Fibroblast of villous mesenchyme (primary cell): ENCODE results near the gene MTRF1. TPM values are rescaled to one million over a fixed set of nuclear protein-coding genes. Genes with fewer than 3 reads are reported as not detected.

Source experiments
- DNase-seq: peaks from one replicate; pipeline ENCODE4 v3.0.0-alpha.2; 2010; ENCODE audit warnings: low read depth
- H3K4me3 ChIP-seq: 2 replicates; pipeline ENCODE4 v1.5.1; 2011; ENCODE audit warnings: low read depth, mild to moderate bottlenecking, low read length
- total RNA-seq: library from RNA; depleted of rRNA; stranded (reverse); fragments of >200 nt; gene quantifications from 2 replicates; pipeline ENCODE4 v1.2.3, GENCODE V29; 2012
- TF ChIP-seq, protein P1 (sequence below): IDR thresholded peaks from 2 replicates; pipeline ENCODE4 v1.5.1; 2012; ENCODE audit warnings: low read depth, mild to moderate bottlenecking, low read length; ENCODE audit not compliant: insufficient read depth

MTRF1 gene
- total RNA-seq, 1 donor: 16.4 TPM

DNA sequence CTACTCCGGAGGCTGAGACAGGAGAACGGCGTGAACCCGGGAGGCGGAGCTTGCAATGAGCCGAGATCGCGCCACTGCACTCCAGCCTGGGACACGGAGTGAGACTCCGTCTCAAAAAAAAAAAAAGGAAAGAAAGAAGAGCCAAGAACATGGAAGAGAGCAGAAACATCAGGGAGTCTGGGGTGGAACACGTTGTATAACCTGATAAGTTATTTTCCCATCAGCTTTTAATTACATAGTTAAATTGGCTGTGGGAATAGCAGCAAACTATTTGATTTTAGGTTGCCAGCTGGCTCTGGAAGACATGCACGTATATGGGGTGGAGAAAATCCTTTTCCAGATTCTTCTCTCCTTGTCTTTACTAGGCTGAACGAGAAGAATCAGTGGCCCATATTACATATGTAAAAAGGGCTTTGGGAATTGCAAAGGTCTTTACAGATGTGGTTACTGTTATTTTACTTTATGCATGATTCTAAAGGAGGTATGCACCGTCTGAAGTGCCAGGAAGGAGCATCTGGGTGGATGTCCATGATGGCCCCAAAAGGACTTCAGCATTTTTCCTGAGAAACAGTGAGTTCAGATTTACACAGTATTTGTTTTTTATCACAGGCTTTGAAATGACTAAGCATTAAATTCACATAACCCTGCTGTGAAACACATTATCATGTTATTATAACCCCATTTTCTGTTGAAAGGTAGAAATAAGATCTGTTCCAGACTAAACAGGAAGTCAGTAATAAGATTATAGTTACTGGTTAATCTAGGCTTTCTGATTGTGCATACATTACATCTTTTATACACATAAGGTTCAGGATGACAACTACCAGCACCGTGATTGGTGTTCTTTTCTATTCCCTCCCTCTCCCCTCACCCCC is 43.1 kb upstream of the MTRF1 start:
- DNase-seq: peak; percentile 43
- peak overlapping the region; percentile 19 for H3K4me3 ChIP-seq
- TF ChIP-seq, protein P1, sequence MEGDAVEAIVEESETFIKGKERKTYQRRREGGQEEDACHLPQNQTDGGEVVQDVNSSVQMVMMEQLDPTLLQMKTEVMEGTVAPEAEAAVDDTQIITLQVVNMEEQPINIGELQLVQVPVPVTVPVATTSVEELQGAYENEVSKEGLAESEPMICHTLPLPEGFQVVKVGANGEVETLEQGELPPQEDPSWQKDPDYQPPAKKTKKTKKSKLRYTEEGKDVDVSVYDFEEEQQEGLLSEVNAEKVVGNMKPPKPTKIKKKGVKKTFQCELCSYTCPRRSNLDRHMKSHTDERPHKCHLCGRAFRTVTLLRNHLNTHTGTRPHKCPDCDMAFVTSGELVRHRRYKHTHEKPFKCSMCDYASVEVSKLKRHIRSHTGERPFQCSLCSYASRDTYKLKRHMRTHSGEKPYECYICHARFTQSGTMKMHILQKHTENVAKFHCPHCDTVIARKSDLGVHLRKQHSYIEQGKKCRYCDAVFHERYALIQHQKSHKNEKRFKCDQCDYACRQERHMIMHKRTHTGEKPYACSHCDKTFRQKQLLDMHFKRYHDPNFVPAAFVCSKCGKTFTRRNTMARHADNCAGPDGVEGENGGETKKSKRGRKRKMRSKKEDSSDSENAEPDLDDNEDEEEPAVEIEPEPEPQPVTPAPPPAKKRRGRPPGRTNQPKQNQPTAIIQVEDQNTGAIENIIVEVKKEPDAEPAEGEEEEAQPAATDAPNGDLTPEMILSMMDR: no peak

DNA sequence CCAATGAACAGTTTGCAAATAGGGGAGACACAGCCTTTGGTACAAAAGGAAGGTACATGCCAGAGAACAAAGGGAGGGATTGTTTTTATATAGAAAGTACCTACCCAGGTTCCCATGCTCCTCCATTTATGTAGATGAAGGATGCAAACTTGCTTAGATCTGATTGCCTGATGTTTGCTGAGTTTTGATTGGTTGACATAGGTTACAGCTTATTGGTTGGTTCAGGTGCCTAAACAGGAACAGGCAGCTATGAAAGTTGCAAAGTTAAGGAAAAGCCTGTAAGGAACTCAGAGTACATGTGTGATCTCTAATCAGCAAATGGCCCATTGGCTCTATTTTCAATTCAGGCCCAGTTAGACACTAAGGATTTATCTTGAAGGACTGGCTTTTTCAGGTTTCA is 41.2 kb upstream of the MTRF1 start:
- no peak overlapping the region for H3K4me3 ChIP-seq
- no peak for DNase-seq
- TF ChIP-seq, protein P1: no peak

DNA sequence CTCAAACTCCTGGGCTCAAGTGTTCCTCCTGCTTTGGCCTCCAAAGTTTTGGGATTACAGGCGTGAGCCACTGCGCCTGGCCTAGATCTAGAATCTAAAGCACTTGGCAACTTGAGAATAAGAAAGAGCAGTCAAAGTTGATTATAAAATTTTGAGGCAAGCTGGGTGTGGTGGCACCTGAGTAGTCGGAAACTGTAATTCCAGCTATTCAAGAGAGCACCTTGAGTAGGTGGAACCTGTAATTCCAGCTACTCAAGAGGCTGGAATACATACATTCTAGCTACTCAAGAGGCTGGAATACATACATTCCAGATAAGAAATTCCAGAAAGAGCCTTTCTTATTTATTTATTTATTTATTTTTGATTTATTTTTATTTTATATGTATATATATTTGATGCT is 39.4 kb upstream of the MTRF1 start:
- TF ChIP-seq, protein P1: no peak
- no peak for DNase-seq
- no peak overlapping the region for H3K4me3 ChIP-seq

DNA sequence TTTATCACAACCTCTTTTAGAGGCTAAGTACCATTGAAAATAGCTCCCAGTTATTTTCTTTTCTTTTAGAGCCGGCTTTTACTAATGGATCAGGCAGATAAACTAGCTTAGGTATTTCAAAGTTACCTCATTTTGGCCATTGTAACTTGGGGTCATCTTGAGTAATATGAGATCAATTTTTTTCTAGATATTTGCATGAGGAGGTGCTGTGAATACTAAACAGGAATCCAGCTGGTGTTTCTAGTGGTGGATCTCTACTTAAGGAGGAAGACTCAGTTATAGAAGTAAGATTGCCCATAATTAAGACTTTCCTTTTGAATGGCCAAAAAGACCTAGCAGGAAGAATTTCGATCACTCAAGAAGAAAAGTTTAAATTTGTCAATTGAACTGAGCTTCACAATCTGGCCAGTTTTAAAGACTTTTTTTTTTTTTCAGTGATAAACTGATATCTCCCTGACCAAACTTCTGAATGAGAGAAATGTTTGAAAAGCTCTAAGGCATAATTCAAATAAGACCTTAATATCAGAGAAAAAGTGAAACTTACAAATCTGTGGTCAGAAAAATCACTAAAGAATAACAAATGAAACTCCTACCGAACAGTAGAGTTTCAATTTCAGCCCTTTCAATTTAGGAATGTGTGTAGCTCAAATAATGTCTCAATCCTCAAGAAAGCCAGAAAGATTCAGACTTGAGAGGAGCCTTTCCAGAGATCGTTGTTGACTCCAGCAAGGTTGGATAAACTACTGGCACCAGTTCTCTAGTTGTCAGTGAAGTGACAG is 36.1 kb upstream of the MTRF1 start:
- DNase-seq: no peak
- TF ChIP-seq, protein P1: no peak
- no peak overlapping the region for H3K4me3 ChIP-seq

DNA sequence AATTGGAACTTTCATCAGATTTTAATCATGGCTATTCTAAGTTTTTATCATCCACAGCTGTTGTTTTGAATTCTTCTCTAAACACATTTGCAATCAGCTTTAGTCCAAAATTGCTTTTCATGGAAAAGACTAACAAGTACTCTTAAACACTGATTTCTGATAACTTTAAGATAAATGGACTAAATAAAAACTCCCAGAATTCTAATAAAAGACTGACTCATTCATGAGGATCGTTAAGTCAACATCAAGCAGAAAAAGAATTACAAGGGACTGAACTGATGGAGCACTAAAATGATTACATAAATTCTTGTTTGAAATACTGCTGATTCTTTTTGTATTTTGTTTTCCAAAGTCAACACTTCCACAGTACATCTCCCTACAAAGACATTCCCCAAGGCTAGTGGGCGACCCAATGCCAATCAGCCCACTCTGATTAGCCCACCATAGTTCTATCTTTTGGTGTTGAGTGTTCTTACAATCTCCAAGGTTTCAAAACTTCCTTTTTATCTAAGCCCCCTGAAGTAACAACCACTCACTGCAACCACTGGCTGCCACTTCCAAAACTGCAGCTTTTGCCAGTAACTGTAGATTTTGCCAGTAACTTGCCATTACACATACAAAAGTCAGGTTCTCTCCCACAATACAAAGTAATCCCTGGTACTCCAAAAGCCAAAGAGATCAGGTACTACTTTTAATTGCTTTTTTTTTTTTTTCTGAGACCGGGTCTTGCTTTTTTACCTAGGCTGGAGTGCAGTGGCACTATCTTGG is 33.7 kb upstream of the MTRF1 start:
- peak; percentile 67 for DNase-seq
- TF ChIP-seq, protein P1: no peak
- no peak overlapping the region for H3K4me3 ChIP-seq

DNA sequence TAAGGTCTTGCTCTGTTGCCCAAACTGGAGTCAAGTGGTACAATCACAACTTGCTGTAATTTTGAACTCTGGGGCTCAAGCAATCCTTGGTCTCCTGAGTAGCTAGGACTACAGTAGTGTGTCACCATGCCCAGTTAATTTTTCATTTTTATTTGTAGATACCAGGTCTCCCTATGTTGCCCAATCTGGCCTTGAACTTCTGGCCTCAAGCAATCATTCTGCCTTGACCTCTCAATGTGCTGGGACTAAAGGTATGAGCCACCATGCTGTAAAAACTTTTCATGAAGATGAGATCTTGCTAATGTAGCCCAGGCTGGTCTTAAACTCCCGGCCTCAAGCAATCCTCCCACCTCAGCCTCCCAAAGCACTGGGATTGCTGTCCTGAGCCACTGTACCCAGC is 32.6 kb upstream of the MTRF1 start:
- TF ChIP-seq, protein P1: no peak
- H3K4me3 ChIP-seq: no peak overlapping the region
- DNase-seq: no peak
